Neural progenitor cell (in vitro differentiated cells): ENCODE results near the gene ZNF860.

Source experiments
- EZH2 ChIP-seq: fragments of 200-600 bp; sonication (generic); IDR thresholded peaks from 2 replicates; pipeline ENCODE4 v1.6.1; 2017; ENCODE audit warnings: antibody characterized with exemption, mild to moderate bottlenecking, moderate library complexity
- EZH2phosphoT487 ChIP-seq: fragments of 200-600 bp; sonication (generic); IDR thresholded peaks from 2 replicates; pipeline ENCODE4 v1.6.1; 2017; ENCODE audit warnings: antibody characterized with exemption
- TF ChIP-seq, protein P1 (sequence below): fragments of 200-600 bp; sonication (generic); IDR thresholded peaks from 2 replicates; pipeline ENCODE4 v1.5.1; 2017; ENCODE audit warnings: antibody characterized with exemption, mild to moderate bottlenecking

DNA sequence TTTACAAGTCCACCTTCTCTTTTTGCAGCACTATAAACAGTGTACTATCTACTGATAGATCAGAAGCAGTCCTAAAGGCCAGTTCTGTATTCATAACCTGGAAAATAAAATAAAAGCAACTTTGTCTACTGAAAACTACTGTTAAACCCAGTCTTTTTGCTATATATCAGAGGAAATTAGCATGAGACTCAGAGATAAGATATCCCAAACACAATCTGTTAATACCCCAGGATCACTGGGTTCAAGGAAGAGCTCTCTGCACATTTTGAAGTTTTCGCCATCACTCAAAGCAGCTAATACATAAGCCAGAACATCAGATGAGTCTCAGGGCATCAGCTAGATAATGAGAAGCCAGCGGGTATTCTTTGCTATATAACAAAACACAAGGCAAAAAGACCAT lies 22.3 kb upstream of the ZNF860 start:
- TF ChIP-seq, protein P1, sequence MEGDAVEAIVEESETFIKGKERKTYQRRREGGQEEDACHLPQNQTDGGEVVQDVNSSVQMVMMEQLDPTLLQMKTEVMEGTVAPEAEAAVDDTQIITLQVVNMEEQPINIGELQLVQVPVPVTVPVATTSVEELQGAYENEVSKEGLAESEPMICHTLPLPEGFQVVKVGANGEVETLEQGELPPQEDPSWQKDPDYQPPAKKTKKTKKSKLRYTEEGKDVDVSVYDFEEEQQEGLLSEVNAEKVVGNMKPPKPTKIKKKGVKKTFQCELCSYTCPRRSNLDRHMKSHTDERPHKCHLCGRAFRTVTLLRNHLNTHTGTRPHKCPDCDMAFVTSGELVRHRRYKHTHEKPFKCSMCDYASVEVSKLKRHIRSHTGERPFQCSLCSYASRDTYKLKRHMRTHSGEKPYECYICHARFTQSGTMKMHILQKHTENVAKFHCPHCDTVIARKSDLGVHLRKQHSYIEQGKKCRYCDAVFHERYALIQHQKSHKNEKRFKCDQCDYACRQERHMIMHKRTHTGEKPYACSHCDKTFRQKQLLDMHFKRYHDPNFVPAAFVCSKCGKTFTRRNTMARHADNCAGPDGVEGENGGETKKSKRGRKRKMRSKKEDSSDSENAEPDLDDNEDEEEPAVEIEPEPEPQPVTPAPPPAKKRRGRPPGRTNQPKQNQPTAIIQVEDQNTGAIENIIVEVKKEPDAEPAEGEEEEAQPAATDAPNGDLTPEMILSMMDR: no peak
- TF ChIP-seq EZH2 (no peak), EZH2phosphoT487 (no peak)
